Activated CD8-positive, alpha-beta memory T cell treated with anti-CD3 and anti-CD28 coated beads for 4 hours (primary cell): ENCODE results near the gene AMOTL2.

Source experiments
- DNase-seq, 2 donors: peaks; one replicate each; pipeline ENCODE4 v3.0.0-alpha.2; 2020; ENCODE audit warnings: low read depth in 2 of 2

The AMOTL2 gene

DNA sequence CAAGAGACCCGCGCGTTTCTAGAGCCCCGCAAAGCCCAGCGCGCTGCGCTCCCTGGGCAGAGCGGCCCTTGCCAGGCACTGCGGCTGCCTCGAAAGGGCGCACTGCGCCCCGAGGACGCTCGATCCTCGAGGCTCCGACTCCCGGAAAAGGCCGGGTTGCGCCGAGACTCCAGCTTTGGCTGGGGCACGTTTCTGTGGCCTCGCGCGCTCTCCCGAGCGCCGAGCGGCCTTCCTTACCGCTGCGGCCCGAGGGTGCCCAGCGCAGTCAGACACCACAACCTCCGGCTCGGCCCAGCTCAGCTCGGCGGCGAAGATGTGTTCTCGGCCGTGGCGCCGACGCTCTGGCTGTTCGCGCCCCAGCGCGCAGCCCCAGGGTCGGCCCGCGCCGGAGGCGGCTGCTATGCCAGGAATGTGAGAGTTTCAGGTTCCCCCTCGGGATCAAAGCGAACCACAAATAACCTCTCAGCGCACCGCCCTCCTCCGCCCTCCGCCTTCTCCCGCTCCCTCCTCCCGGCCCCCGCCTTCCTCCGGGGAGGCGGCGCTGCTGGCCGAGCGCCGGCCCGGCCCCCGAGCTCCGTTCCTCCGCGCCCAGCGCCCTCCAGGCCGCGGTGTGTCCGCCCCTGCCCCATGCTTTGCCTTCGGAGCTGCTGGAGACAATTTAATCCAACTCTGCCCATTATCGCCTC is at the start of gene AMOTL2:
AMOTL2 (minus strand) TSS at position 343 of the 686 bp plus-strand sequence. CDS start 3,014 bp downstream, outside the sequence.
- no peak for DNase-seq

DNA sequence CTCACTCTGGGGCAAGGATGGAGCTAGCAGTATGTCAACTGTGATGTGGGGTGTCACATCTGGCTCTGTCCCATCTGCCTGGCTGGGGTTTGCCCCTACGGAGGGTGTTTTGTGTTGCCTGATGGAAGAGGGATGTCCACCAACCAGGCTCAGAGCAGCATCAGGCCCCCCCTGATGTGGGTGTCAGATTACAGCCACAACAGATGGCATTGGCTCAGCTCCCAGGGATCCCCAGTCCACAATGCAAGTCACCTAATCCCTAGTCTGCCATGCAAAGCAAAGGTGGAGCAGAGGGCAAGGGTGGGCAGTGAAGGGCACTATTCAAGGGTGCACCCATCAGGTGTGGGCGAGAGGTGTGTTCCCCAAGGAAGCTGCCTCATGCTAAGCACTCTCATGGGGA is 48.9 kb upstream of the AMOTL2 start:
- no peak for DNase-seq

- DNase-seq: no peak
These were observed 45.7 kb upstream of the AMOTL2 start for GRCh38 chr3:134419960-134420321.

GRCh38 chr3:134419214-134419959 is 45.1 kb upstream of the AMOTL2 start:
- DNase-seq: no peak

- no peak for DNase-seq
These were observed 34.8 kb upstream of the AMOTL2 start for GRCh38 chr3:134409041-134409440.

GRCh38 chr3:134407239-134407625 is 33.0 kb upstream of the AMOTL2 start:
- DNase-seq: no peak

GRCh38 chr3:134406331-134407238 is 32.3 kb upstream of the AMOTL2 start:
- no peak for DNase-seq

- DNase-seq: no peak
These were observed 30.2 kb upstream of the AMOTL2 start for GRCh38 chr3:134404366-134404885.

DNA sequence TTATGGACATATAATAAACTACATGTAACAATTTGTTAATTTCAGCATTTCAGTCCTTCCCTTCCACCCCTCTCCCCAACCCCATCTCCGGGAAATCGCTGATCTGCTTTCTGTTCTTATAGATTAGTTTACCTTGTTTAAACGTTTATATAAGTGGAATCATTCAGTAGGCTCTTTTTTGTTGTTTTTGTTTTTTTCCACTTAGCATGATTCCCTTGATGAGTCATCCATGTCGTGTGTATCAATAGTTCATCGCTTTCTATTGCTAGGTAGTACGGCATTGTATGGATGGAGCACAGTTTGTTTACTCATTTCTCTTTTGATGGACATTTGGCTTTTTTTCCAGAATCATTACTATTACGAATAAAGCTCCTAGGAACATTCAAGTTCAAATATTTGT is 23.5 kb upstream of the AMOTL2 start:
- DNase-seq: no peak

DNA sequence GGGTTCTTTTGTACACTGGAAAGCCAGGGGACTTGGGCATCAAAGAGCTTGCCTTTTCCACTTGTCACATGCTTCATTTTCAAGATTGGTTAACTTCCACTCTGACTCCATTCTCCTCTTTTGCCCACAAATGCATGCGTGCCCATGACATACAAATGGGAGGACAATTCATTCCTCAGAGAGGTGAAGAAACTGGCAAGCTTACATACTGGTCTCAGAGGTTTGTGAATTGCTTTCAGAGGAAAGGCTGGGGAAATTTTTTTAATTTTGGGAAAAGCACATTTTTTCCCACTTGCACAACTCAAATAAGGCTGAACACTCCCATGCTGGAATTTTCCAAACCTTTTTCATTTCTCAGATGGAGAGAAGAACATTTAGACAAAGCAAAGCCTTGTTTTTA is 20.9 kb upstream of the AMOTL2 start:
- DNase-seq: no peak

DNA sequence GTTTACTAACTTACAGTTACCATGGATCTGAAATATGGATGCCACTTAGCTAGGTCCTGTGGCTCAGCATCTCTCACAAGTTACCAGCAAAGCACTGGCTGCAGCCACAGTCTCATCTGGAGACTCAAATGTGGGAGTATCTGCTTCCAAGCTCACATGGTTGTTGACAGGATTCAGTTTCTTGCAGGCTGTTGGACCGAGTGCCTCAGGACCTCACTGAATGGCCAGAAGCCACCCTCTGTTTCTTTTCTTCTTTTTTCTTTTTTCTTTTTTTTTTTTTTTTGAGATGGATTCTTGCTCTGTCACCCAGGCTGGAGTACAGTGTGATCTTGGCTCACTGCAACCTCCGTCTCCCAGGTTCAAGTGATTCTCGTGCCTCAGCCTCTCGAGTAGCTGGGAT is 20.1 kb upstream of the AMOTL2 start:
- no peak for DNase-seq

- DNase-seq: no peak
These were observed 18.8 kb upstream of the AMOTL2 start for GRCh38 chr3:134393074-134393473.

GRCh38 chr3:134392336-134392983 is 18.2 kb upstream of the AMOTL2 start:
- DNase-seq: no peak

DNA sequence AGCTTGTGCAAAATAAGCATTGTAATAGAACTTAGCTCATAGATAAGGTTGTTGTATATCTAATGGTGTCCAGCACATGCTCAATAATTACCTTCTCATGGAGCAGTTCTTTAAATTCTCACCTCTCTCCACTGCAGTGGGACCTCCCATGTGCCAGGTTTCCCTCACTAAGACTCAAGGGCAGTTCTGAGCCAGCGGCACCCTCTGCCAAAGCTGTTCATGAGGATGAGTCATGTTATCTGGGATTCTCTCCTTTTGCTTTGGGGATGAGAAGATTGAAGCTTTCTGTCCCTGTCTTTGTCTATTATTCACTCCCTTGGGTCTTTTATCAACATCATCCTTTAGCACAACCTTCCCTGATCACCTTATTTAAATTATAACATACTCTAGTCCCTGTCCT is 15.6 kb upstream of the AMOTL2 start:
- no peak for DNase-seq

DNA sequence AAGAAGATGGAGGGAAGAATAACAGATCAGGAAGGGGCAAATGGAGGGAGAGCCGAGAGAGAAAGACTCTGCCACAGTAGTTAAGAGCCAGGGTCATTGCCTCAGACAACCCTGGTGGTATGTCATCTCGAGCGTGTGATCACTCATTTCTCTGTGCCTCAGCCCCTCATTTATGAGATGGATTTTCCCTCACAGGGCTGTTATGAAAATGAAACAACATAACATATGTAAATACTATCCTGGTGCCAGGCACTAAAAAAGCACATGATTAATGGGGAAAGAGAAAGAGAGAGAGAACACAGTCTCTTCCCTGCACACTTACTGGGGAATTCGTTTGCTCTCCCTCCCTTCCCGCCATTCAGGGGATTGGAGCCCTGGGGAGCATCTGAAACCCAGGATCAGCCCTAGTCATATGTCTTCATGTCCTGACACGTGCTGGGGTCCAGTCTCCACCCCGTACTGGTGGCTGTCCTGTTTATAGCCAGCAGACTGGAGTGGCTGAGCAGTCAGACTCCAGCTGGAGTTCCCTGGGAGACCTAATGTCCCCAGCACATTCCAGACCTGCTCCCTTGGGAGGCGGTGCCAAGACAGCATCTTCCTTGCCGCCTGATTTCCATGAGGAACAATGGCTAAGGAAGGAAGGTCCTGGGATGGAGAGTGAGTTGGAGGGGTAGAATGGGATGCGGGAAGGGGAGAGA is 14.7 kb upstream of the AMOTL2 start:
- DNase-seq: no peak

DNA sequence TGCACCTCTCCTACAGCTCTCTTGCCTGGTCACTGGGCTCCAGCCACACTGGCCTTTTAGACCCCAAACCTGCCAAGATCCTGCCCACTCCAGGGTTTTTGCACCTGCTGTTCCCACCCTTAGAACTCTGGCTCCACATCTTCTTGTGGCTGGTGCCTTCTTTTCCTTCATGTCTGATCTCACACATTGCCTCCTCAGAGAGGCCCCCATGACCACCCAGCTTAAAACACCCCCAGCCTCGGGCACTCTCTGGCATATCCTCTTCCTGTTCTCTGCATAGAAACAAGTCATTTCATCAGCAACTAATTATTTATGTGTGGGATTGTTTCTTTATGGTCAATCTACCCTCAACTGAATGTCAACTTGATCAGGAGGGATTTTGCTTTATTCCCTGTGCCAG is 14.0 kb upstream of the AMOTL2 start:
- DNase-seq: no peak

- DNase-seq: no peak
These were observed 13.0 kb upstream of the AMOTL2 start for GRCh38 chr3:134387293-134387692.

- no peak for DNase-seq
These were observed 10.7 kb upstream of the AMOTL2 start for GRCh38 chr3:134384963-134385362.

GRCh38 chr3:134381831-134382442 is 7.7 kb upstream of the AMOTL2 start:
- DNase-seq: no peak

DNA sequence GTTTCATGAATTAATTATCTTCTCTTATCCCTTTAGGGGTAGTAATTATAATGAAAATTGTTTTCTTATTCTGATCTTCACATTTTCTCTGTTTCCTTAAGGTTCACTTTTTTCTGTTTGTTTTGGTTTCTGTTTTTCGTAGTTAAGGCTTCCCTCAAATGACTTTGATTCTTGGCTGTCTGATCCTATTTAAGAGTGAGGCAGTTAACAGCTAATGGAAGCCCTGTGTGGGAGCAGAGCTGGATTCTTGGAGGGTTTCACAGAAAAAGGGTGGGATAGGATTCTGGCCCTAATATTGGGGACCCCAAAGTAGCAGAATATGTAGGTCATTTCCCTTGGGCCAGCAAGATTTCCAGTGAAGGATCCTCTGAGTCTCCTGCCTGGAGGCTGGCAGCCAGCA is 6.8 kb upstream of the AMOTL2 start:
- no peak for DNase-seq

- DNase-seq: no peak
These were observed 6.0 kb upstream of the AMOTL2 start for GRCh38 chr3:134380249-134380648.
